MM.1S (cell line): Measurements from ENCODE around the gene TNFAIP8.
A peak's percentile ranks its signal among the peaks of the same experiment; 100 is the strongest.

Source experiments
- DNase-seq: peaks from one replicate; pipeline ENCODE4 v3.0.0-alpha.2; 2015
- H2AFZ ChIP-seq: fragments of 300-600 bp; sonication (generic); 2 replicates; pipeline ENCODE4 v1.6.0; 2016; ENCODE audit warnings: antibody characterized with exemption, low read length
- H3F3A ChIP-seq: fragments of 300-600 bp; sonication (generic); 2 replicates; pipeline ENCODE4 v1.6.1; 2016; ENCODE audit warnings: mild to moderate bottlenecking, antibody characterized with exemption, low read length, moderate library complexity, mixed read lengths; ENCODE audit not compliant: insufficient read depth
- H3K27ac ChIP-seq: fragments of 300-600 bp; sonication (generic); 2 replicates; pipeline ENCODE4 v1.5.1; 2016; ENCODE audit warnings: mild to moderate bottlenecking, low read length
- H3K27me3 ChIP-seq: fragments of 300-600 bp; sonication (generic); replicated peaks from 2 replicates; pipeline ENCODE4 v1.6.0; 2016; ENCODE audit warnings: low read length; ENCODE audit not compliant: insufficient read depth
- H3K36me3 ChIP-seq: fragments of 300-600 bp; sonication (generic); replicated peaks from 2 replicates; pipeline ENCODE4 v1.6.1; 2016; ENCODE audit warnings: mild to moderate bottlenecking, low read length, mixed read lengths; ENCODE audit not compliant: insufficient read depth
- H3K4me1 ChIP-seq: fragments of 300-600 bp; sonication (generic); 2 replicates; pipeline ENCODE4 v1.6.1; 2016; ENCODE audit warnings: low read length, mixed read lengths
- H3K4me2 ChIP-seq: fragments of 300-600 bp; sonication (generic); 2 replicates; pipeline ENCODE4 v1.6.0; 2016; ENCODE audit warnings: low read depth, low read length
- H3K4me3 ChIP-seq: fragments of 300-600 bp; sonication (generic); 2 replicates; pipeline ENCODE4 v1.5.1; 2016; ENCODE audit warnings: low read length, mixed read lengths
- H3K79me2 ChIP-seq: fragments of 300-600 bp; sonication (generic); 2 replicates; pipeline ENCODE4 v1.6.1; 2016; ENCODE audit warnings: mixed run types, low read length, mixed read lengths
- H3K9ac ChIP-seq: fragments of 300-600 bp; sonication (generic); 2 replicates; pipeline ENCODE4 v1.6.1; 2016; ENCODE audit warnings: low read length, mixed read lengths
- H3K9me2 ChIP-seq: fragments of 300-600 bp; sonication (generic); replicated peaks from 2 replicates; pipeline ENCODE4 v1.6.1; 2016; ENCODE audit warnings: mild to moderate bottlenecking, low read length, mixed read lengths; ENCODE audit not compliant: insufficient read depth
- H3K9me3 ChIP-seq: fragments of 300-600 bp; sonication (generic); replicated peaks from 2 replicates; pipeline ENCODE4 v1.6.1; 2016; ENCODE audit warnings: mild to moderate bottlenecking, low read length, mixed read lengths; ENCODE audit not compliant: insufficient read depth
- H4K20me1 ChIP-seq: fragments of 300-600 bp; sonication (generic); 2 replicates; pipeline ENCODE4 v1.6.1; 2016; ENCODE audit warnings: mild to moderate bottlenecking, low read length, moderate library complexity, mixed read lengths; ENCODE audit not compliant: insufficient read depth
- EZH2 ChIP-seq: fragments of 300-600 bp; sonication (generic); optimal IDR thresholded peaks from 2 replicates; pipeline ENCODE3; 2017; ENCODE audit warnings: low read depth, mild to moderate bottlenecking, antibody characterized with exemption, low read length, mixed read lengths
- EZH2phosphoT487 ChIP-seq: fragments of 300-600 bp; sonication (generic); IDR thresholded peaks from 2 replicates; pipeline ENCODE4 v1.6.1; 2018; ENCODE audit warnings: antibody characterized with exemption, low read length
- TF ChIP-seq, protein P1 (sequence below): fragments of 300-600 bp; sonication (generic); IDR thresholded peaks from 2 replicates; pipeline ENCODE4 v1.5.1; 2016; ENCODE audit warnings: antibody characterized with exemption, low read length, mixed read lengths

TNFAIP8 gene

GRCh38 chr5:119331566-119332095 lies 24.2 kb upstream of the TNFAIP8 start:
- H3K79me2 ChIP-seq, result peaks cover 83% of the 10 kb centered on the region

GRCh38 chr5:119332208-119332607 lies 23.6 kb upstream of the TNFAIP8 start:
- H3K9me3 ChIP-seq, result no peaks in the 10 kb centered on the region
- no peaks in the 10 kb centered on the region for H3K36me3 ChIP-seq
- DNase-seq, result no peak
- no peaks in the 10 kb centered on the region for H3K9me2 ChIP-seq
- peak overlapping the region; percentile 95 for H3K27ac ChIP-seq
- peaks cover 83% of the 10 kb centered on the region for H3K79me2 ChIP-seq
- peaks cover 65% of the 10 kb centered on the region for H3F3A ChIP-seq
- peaks cover 62% of the 10 kb centered on the region for H3K4me1 ChIP-seq
- H4K20me1 ChIP-seq, result no peaks in the 10 kb centered on the region
- H3K4me3 ChIP-seq, result peak overlapping the region; percentile 83
- H3K9ac ChIP-seq, result peak overlapping the region; percentile 76; the same call in 1 of the 2 replicates
- H3K27me3 ChIP-seq, result no peaks in the 10 kb centered on the region
- H3K4me2 ChIP-seq, result peak overlapping the region; percentile 94
- H2AFZ ChIP-seq, result no peak overlapping the region
- TF ChIP-seq EZH2phosphoT487 (no peak), EZH2 (no peak)
- TF ChIP-seq, protein P1, sequence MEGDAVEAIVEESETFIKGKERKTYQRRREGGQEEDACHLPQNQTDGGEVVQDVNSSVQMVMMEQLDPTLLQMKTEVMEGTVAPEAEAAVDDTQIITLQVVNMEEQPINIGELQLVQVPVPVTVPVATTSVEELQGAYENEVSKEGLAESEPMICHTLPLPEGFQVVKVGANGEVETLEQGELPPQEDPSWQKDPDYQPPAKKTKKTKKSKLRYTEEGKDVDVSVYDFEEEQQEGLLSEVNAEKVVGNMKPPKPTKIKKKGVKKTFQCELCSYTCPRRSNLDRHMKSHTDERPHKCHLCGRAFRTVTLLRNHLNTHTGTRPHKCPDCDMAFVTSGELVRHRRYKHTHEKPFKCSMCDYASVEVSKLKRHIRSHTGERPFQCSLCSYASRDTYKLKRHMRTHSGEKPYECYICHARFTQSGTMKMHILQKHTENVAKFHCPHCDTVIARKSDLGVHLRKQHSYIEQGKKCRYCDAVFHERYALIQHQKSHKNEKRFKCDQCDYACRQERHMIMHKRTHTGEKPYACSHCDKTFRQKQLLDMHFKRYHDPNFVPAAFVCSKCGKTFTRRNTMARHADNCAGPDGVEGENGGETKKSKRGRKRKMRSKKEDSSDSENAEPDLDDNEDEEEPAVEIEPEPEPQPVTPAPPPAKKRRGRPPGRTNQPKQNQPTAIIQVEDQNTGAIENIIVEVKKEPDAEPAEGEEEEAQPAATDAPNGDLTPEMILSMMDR, result peak; percentile 17; the same call in 1 of the 2 replicates

More at GRCh38 chr5:119331566-119332095, 24.2 kb upstream of the TNFAIP8 start:
- H3K4me3 ChIP-seq, result no peak overlapping the region
- TF ChIP-seq EZH2 (no peak), EZH2phosphoT487 (no peak)
- TF ChIP-seq, protein P1, result no peak
- H3K9me3 ChIP-seq, result no peaks in the 10 kb centered on the region
- no peaks in the 10 kb centered on the region for H3K27me3 ChIP-seq
- no peaks in the 10 kb centered on the region for H4K20me1 ChIP-seq
- peak overlapping the region; percentile 95; the same call in 1 of the 2 replicates for H3K27ac ChIP-seq
- H2AFZ ChIP-seq, result no peak overlapping the region
- peak overlapping the region; percentile 94; the same call in 1 of the 2 replicates for H3K4me2 ChIP-seq
- H3K4me1 ChIP-seq, result peaks cover 56% of the 10 kb centered on the region
- DNase-seq, result no peak
- peaks cover 59% of the 10 kb centered on the region for H3F3A ChIP-seq
- no peaks in the 10 kb centered on the region for H3K36me3 ChIP-seq
- H3K9ac ChIP-seq, result no peak overlapping the region
- H3K9me2 ChIP-seq, result no peaks in the 10 kb centered on the region

DNA sequence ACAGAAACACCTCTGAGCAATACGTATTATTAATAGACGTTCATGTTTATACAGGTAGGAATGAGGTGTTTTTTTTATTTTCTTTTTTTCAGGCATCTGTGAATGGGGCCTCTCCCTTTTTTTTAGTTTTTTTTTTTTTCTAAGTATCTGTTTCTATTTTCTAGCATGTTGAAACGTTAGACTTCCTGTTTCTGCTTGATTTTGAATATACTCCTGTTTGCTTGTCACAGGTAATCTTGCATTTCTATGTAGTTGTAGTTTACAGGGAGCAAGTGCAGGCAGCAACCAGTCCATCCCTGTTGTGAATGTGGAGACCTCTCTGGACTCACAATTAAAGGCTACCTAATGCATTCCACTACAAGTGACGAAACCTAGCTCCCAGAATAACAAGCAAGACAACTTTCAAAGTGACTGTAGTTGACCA lies 22.8 kb upstream of the TNFAIP8 start:
- no peaks in the 10 kb centered on the region for H3K27me3 ChIP-seq
- H3K79me2 ChIP-seq, result peaks cover 91% of the 10 kb centered on the region
- H2AFZ ChIP-seq, result no peak overlapping the region
- H3K9ac ChIP-seq, result peak overlapping the region; percentile 76
- TF ChIP-seq EZH2, result no peak
- no peak for TF ChIP-seq EZH2phosphoT487
- TF ChIP-seq, protein P1, result no peak
- H3K36me3 ChIP-seq, result no peaks in the 10 kb centered on the region
- H3K9me3 ChIP-seq, result no peaks in the 10 kb centered on the region
- peaks cover 68% of the 10 kb centered on the region for H3F3A ChIP-seq
- DNase-seq, result peak; percentile 53
- H3K4me2 ChIP-seq, result peak overlapping the region; percentile 94
- H3K27ac ChIP-seq, result peak overlapping the region; percentile 95
- peaks cover 65% of the 10 kb centered on the region for H3K4me1 ChIP-seq
- peak overlapping the region; percentile 83 for H3K4me3 ChIP-seq
- no peaks in the 10 kb centered on the region for H3K9me2 ChIP-seq
- H4K20me1 ChIP-seq, result no peaks in the 10 kb centered on the region
